Measurements from ENCODE around the gene PDGFRA. TPM values are rescaled to one million over a fixed set of nuclear protein-coding genes. Genes with fewer than 3 reads are reported as not detected.
"Not testable (repeated sequence)": the region's sequence is repeated elsewhere in the genome, so short reads cannot be mapped to it uniquely, and the experiment has no call there.

PDGFRA gene
- total and polyA plus RNA-seq, 2 donors (not counting 1 experiment from before 2014, with no cell fraction given): 284 to 363 TPM

DNA sequence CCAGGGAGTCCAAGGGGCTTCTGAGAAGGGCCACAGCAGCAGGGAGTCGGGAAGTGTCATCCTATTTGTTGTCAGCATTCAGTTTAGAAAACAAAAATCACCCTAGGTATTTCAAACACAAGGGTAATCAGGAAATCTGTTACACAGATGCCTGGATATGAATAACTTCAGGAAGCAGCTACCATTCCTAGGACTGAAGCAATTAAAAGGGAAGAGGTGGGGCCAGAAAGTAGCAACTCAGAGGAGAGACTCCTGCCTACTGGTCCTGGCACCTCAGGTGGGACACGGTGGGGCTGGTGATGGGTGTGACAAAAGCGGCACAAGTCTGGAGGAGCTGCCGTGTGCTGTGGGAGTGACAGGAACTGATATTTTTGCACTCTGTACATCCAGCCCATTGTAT, 107.9 kb downstream of the PDGFRA start:
- Histone ChIP-seq H3K27ac (ENCODE audit: insufficient read depth, low read length) (no peak overlapping the region), H3K79me2 (ENCODE audit: control insufficient read depth, insufficient read depth, low read length) (no peaks in the 10 kb centered on the region)

GRCh38 chr4:54342067-54342466, 113.0 kb downstream of the PDGFRA start:
- DNase-seq (ENCODE audit: low read depth in 2 of 2); H2AFZ ChIP-seq (ENCODE audit: low read length); H3K27ac ChIP-seq (ENCODE audit: insufficient read depth, low read length); H3K36me3 ChIP-seq (ENCODE audit: control insufficient read depth, insufficient read depth, low read length); H3K79me2 ChIP-seq (ENCODE audit: control insufficient read depth, insufficient read depth, low read length); H3K4me1 ChIP-seq (ENCODE audit: control insufficient read depth, extremely low read depth, insufficient read depth, low read length); H3K9me3 ChIP-seq (ENCODE audit: control insufficient read depth, insufficient read depth, low read depth, low read length); H3K4me2 ChIP-seq (ENCODE audit: extremely low read depth, insufficient read depth, low read length); H4K20me1 ChIP-seq (ENCODE audit: control insufficient read depth, extremely low read depth, insufficient read depth, low read length); H3K9ac ChIP-seq (ENCODE audit: insufficient read depth, low read length); H3K27me3 ChIP-seq (ENCODE audit: control insufficient read depth, insufficient read depth, low read length); H3K4me3 ChIP-seq (replicated peaks in 1 of 4; ENCODE audit: control extremely low read depth in 1 of 4, insufficient read depth in 1 of 4, low read depth in 3 of 4, low read length in 4 of 4): not testable (repeated sequence)

More for the DNA sequence above, 107.9 kb downstream of the PDGFRA start:
- H3K9me3 ChIP-seq (ENCODE audit: control insufficient read depth, insufficient read depth, low read depth, low read length): no peaks in the 10 kb centered on the region
- H3K36me3 ChIP-seq (ENCODE audit: control insufficient read depth, insufficient read depth, low read length): no peaks in the 10 kb centered on the region
- no peak for TF ChIP-seq EZH2 (IDR thresholded peaks at IDR 0.05; ENCODE audit: low read length, missing control alignments)
- TF ChIP-seq, protein P1, sequence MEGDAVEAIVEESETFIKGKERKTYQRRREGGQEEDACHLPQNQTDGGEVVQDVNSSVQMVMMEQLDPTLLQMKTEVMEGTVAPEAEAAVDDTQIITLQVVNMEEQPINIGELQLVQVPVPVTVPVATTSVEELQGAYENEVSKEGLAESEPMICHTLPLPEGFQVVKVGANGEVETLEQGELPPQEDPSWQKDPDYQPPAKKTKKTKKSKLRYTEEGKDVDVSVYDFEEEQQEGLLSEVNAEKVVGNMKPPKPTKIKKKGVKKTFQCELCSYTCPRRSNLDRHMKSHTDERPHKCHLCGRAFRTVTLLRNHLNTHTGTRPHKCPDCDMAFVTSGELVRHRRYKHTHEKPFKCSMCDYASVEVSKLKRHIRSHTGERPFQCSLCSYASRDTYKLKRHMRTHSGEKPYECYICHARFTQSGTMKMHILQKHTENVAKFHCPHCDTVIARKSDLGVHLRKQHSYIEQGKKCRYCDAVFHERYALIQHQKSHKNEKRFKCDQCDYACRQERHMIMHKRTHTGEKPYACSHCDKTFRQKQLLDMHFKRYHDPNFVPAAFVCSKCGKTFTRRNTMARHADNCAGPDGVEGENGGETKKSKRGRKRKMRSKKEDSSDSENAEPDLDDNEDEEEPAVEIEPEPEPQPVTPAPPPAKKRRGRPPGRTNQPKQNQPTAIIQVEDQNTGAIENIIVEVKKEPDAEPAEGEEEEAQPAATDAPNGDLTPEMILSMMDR (conservative IDR thresholded peaks at IDR 0.05 in 1 of 2, IDR thresholded peaks at IDR 0.05 in 1 of 2; ENCODE audit: low read depth in 1 of 2, low read length in 2 of 2): no peak
- H4K20me1 ChIP-seq (ENCODE audit: control insufficient read depth, extremely low read depth, insufficient read depth, low read length): no peaks in the 10 kb centered on the region
- H2AFZ ChIP-seq (ENCODE audit: low read length): no peak overlapping the region
- H3K9ac ChIP-seq (ENCODE audit: insufficient read depth, low read length): no peak overlapping the region
- H3K4me2 ChIP-seq (ENCODE audit: extremely low read depth, insufficient read depth, low read length): no peak overlapping the region
- H3K4me1 ChIP-seq (ENCODE audit: control insufficient read depth, extremely low read depth, insufficient read depth, low read length): no peaks in the 10 kb centered on the region
- H3K4me3 ChIP-seq (replicated peaks in 1 of 4; ENCODE audit: control extremely low read depth in 1 of 4, insufficient read depth in 1 of 4, low read depth in 3 of 4, low read length in 4 of 4): no peak overlapping the region
- DNase-seq (ENCODE audit: low read depth in 2 of 2): no peak
- H3K27me3 ChIP-seq (ENCODE audit: control insufficient read depth, insufficient read depth, low read length): peaks cover 13% of the 10 kb centered on the region

Other genes with a start within 250 kb of the PDGFRA start
- gene CHIC2, start 164.7 kb upstream of the PDGFRA start, total RNA-seq: 48.8 and 52.0 TPM in 2 replicates
- 32.1 and 39.4 TPM in 2 replicates for gene CHIC2, start 164.7 kb upstream of the PDGFRA start, polyA plus RNA-seq
- 0.33 TPM in 1 of 2 replicates, not detected in the other for gene GSX2, start 129.1 kb upstream of the PDGFRA start, total RNA-seq
- gene GSX2, start 129.1 kb upstream of the PDGFRA start, polyA plus RNA-seq: 0.05 and 0.15 TPM in 2 replicates